Hematopoietic multipotent progenitor cell treated with erythropoietin and hydrocortisone succinate and interleukin-3 and kit ligand, for 4 days (in vitro differentiated cells): ENCODE results near the gene EGLN3.
"Not testable (repeated sequence)": the region's sequence is repeated elsewhere in the genome, so short reads cannot be mapped to it uniquely, and the experiment has no call there.

Experiments used
- DNase-seq: peaks from one replicate; pipeline ENCODE4 v3.0.0-alpha.2; 2015

The EGLN3 gene

GRCh38 chr14:33934043-33934750 is 16.7 kb downstream of the EGLN3 start:
- no peak for DNase-seq

- no peak for DNase-seq
Observed at GRCh38 chr14:33933386-33933933, 17.4 kb downstream of the EGLN3 start.

GRCh38 chr14:33932576-33933345 is 18.1 kb downstream of the EGLN3 start:
- DNase-seq, result no peak

GRCh38 chr14:33932033-33932432 is 18.8 kb downstream of the EGLN3 start:
- no peak for DNase-seq

GRCh38 chr14:33931461-33931860 is 19.4 kb downstream of the EGLN3 start:
- no peak for DNase-seq

- DNase-seq, result no peak
Observed at GRCh38 chr14:33930439-33930838, 20.4 kb downstream of the EGLN3 start.

GRCh38 chr14:33929799-33930408 is 21.0 kb downstream of the EGLN3 start:
- DNase-seq, result no peak

- DNase-seq, result no peak
Observed at GRCh38 chr14:33928895-33929294, 22.0 kb downstream of the EGLN3 start.

GRCh38 chr14:33927944-33928343 is 22.9 kb downstream of the EGLN3 start:
- DNase-seq, result no peak

- DNase-seq, result not testable (repeated sequence)
Observed at GRCh38 chr14:33926967-33927366, 23.9 kb downstream of the EGLN3 start.

- no peak for DNase-seq
Observed at GRCh38 chr14:33925946-33926345, 24.9 kb downstream of the EGLN3 start.

- no peak for DNase-seq
Observed at GRCh38 chr14:33925235-33925634, 25.6 kb downstream of the EGLN3 start.

GRCh38 chr14:33924566-33925100 is 26.2 kb downstream of the EGLN3 start:
- peak; percentile 30 for DNase-seq

GRCh38 chr14:33922125-33922524 is 28.7 kb downstream of the EGLN3 start:
- no peak for DNase-seq

- DNase-seq, result peak; percentile 24
Observed at GRCh38 chr14:33918256-33918655, 32.6 kb downstream of the EGLN3 start.

GRCh38 chr14:33917661-33918060 is 33.2 kb downstream of the EGLN3 start:
- DNase-seq, result peak; percentile 48

GRCh38 chr14:33916663-33917565 is 34.0 kb downstream of the EGLN3 start:
- DNase-seq, result peak; percentile 81

- DNase-seq, result no peak
Observed at GRCh38 chr14:33915682-33916081, 35.2 kb downstream of the EGLN3 start.

GRCh38 chr14:33914676-33915516 is 36.0 kb downstream of the EGLN3 start:
- DNase-seq, result peak; percentile 62

GRCh38 chr14:33911046-33911445 is 39.8 kb downstream of the EGLN3 start:
- no peak for DNase-seq

- no peak for DNase-seq
Observed at GRCh38 chr14:33910435-33910834, 40.4 kb downstream of the EGLN3 start.
